Measurements from ENCODE around the gene CLTCL1. TPM values are rescaled to one million over a fixed set of nuclear protein-coding genes. Genes with fewer than 3 reads are reported as not detected.

The CLTCL1 gene
- total RNA-seq, 4 donors from 2014 or later: 4.8 to 8.9 (median 6.0) TPM

DNA sequence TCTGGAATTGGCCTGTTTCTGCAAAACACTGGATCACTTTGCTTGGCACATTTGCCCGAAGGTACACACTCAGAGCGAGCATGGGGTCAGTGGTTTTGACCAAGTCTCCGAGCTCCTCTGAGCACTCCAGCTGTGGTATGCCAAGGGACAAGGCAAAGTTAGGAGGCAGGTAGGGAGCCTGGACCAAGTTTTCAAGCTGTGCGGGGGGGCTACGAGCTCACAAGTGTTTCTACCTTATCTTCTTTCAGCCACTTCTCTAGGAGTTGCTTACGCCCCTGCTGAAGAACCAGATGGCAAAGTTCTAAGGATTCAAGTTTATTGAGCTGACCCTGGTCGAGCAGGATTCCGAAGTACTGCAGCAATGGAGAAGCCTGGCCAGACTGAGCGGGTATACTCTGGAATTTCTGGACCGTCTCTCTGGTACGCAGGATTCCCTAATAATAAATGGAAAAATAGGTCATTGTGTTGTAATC, 58.3 kb downstream of the CLTCL1 start:
- peaks cover 0 to 5% (median 0%) of the 10 kb centered on the region in 4 donors for H3K4me1 ChIP-seq
- TF ChIP-seq, protein P1, sequence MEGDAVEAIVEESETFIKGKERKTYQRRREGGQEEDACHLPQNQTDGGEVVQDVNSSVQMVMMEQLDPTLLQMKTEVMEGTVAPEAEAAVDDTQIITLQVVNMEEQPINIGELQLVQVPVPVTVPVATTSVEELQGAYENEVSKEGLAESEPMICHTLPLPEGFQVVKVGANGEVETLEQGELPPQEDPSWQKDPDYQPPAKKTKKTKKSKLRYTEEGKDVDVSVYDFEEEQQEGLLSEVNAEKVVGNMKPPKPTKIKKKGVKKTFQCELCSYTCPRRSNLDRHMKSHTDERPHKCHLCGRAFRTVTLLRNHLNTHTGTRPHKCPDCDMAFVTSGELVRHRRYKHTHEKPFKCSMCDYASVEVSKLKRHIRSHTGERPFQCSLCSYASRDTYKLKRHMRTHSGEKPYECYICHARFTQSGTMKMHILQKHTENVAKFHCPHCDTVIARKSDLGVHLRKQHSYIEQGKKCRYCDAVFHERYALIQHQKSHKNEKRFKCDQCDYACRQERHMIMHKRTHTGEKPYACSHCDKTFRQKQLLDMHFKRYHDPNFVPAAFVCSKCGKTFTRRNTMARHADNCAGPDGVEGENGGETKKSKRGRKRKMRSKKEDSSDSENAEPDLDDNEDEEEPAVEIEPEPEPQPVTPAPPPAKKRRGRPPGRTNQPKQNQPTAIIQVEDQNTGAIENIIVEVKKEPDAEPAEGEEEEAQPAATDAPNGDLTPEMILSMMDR (IDR thresholded peaks at IDR 0.05): no peak
- TF ChIP-seq EP300 (IDR thresholded peaks at IDR 0.05): no peak
- TF ChIP-seq POLR2A (IDR thresholded peaks at IDR 0.05; ENCODE audit: low read depth): no peak
- no peak for TF ChIP-seq POLR2AphosphoS5 (IDR thresholded peaks at IDR 0.05)
- H3K4me3 ChIP-seq: no peak overlapping the region
- intact Hi-C loops (cut with DNase I): no loop called here
- peaks cover 8 to 71% (median 26%) of the 10 kb centered on the region in 4 donors for H3K36me3 ChIP-seq
- H3K27ac ChIP-seq (replicated peaks in 1 of 4): no peak overlapping the region
- H3K9me3 ChIP-seq: no peaks in the 10 kb centered on the region
- WGBS: 93% methylated on average over 11 of the region's 11 CpGs
- H3K27me3 ChIP-seq: no peaks in the 10 kb centered on the region
- no peak for DNase-seq (ENCODE audit: extremely low spot score)

DNA sequence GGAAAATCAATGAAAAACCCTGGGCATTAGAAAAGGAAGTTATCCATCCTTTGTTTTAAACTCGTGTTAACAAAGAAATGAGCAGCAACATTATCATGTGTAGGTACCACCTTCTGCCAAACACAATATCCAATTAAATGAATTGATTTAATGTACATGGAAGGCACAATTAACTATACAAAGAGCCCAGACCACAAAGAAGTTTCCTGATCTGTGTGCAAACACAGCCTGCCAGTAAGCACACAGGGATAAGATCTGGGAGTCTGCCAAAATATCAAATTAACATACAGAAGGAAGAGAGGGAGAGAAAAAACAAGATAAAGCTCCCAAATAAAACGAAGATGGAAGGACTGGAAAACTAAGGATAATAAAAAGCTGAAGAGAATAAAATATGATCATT, 58.9 kb downstream of the CLTCL1 start:
- 62% methylated on average over 2 of the region's 2 CpGs for WGBS

DNA sequence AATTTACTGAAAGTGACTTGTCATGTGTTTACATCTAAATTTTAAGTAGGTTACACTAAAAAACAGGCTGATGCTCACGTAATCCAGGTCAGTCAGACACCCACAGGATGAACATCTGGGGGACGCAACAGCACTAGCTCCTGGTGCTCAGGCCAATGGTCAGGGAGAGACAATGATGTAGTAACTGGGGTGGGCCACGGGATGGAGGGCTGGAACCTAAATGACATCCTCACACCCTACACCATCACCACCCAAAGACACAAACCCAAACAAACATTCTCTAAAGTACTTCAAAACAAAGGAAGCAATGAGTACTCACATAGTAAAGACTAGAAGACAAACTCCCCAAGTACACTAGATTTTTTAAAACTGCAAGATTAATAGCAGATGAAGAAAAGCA, 59.5 kb downstream of the CLTCL1 start:
- no peak for DNase-seq (ENCODE audit: extremely low spot score)
- H3K36me3 ChIP-seq: peaks cover 8 to 75% (median 26%) of the 10 kb centered on the region in 4 donors
- intact Hi-C loops (cut with DNase I): no loop called here
- no peak overlapping the region for H3K27ac ChIP-seq (replicated peaks in 1 of 4)
- WGBS: 87% methylated on average over 3 of the region's 3 CpGs
- TF ChIP-seq, protein P1 (IDR thresholded peaks at IDR 0.05): no peak
- TF ChIP-seq POLR2A (IDR thresholded peaks at IDR 0.05; ENCODE audit: low read depth): no peak
- no peak for TF ChIP-seq EP300 (IDR thresholded peaks at IDR 0.05)
- TF ChIP-seq POLR2AphosphoS5 (IDR thresholded peaks at IDR 0.05): no peak
- H3K27me3 ChIP-seq: no peaks in the 10 kb centered on the region
- peaks cover 0 to 5% (median 0%) of the 10 kb centered on the region in 4 donors for H3K4me1 ChIP-seq
- no peak overlapping the region for H3K4me3 ChIP-seq
- H3K9me3 ChIP-seq: no peaks in the 10 kb centered on the region

More for the DNA sequence above, 58.9 kb downstream of the CLTCL1 start:
- Histone ChIP-seq H3K4me1 (peaks cover 0 to 5% (median 0%) of the 10 kb centered on the region in 4 donors), H3K4me3 (no peak overlapping the region), H3K27ac (replicated peaks in 1 of 4) (no peak overlapping the region), H3K9me3 (no peaks in the 10 kb centered on the region), H3K27me3 (no peaks in the 10 kb centered on the region), H3K36me3 (peaks cover 8 to 75% (median 26%) of the 10 kb centered on the region in 4 donors)
- intact Hi-C loops (cut with DNase I): no loop called here
- TF ChIP-seq POLR2AphosphoS5 (IDR thresholded peaks at IDR 0.05): no peak
- TF ChIP-seq, protein P1 (IDR thresholded peaks at IDR 0.05): no peak
- no peak for TF ChIP-seq EP300 (IDR thresholded peaks at IDR 0.05)
- no peak for TF ChIP-seq POLR2A (IDR thresholded peaks at IDR 0.05; ENCODE audit: low read depth)
- no peak for DNase-seq (ENCODE audit: extremely low spot score)

DNA sequence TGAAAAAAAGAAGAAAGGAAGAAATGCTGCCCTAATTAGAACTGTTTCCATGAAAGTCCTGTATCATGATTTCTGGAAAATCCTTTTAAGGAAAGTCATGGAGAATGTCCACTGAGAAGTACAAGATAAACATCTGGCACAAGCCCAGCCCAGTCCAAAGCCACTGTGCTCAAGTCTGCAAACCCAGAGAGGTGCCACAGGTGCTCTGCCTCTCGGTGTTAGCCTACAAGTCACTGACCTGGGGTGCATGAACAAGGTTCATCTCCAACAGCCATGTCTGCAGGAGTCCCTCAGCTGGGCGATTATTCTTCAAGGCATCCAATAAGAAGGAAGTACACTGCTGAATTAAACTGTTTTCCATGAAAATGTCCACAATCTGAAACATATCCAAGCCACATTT, 61.9 kb downstream of the CLTCL1 start:
- Histone ChIP-seq H3K36me3 (peaks cover 19 to 81% (median 42%) of the 10 kb centered on the region in 4 donors), H3K27ac (replicated peaks in 1 of 4) (no peak overlapping the region), H3K9me3 (no peaks in the 10 kb centered on the region), H3K4me3 (no peak overlapping the region), H3K4me1 (peaks cover 0 to 5% (median 0%) of the 10 kb centered on the region in 4 donors), H3K27me3 (no peaks in the 10 kb centered on the region)
- intact Hi-C loops (cut with DNase I): no loop called here
- 82% methylated on average over 2 of the region's 2 CpGs for WGBS
- DNase-seq (ENCODE audit: extremely low spot score): no peak
- TF ChIP-seq POLR2AphosphoS5 (IDR thresholded peaks at IDR 0.05): no peak
- TF ChIP-seq, protein P1 (IDR thresholded peaks at IDR 0.05): no peak
- TF ChIP-seq EP300 (IDR thresholded peaks at IDR 0.05): no peak
- TF ChIP-seq POLR2A (IDR thresholded peaks at IDR 0.05; ENCODE audit: low read depth): no peak

DNA sequence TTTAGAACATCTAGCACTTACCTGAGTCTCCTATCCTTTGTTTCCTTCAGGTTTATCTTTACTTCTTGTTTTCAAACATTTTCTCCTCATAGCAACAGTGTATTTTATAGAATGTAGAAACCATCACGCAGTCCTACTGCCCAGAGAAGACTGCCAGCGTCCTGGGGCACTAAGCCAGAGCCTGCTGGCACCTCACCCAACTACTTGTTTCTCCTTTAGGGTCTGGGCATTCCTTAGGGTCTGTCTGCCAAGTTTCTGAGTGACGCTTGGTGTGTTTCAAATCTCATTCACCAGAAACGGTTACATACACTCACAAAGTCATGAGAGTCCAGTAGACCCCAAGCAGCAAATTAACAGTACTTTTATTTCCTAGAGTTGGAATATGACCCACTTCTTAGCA, 63.3 kb downstream of the CLTCL1 start:
- Histone ChIP-seq H3K9me3 (no peaks in the 10 kb centered on the region), H3K27ac (replicated peaks in 1 of 4) (no peak overlapping the region), H3K4me1 (peaks cover 0 to 5% (median 0%) of the 10 kb centered on the region in 4 donors), H3K27me3 (no peaks in the 10 kb centered on the region), H3K36me3 (peaks cover 17 to 80% (median 39%) of the 10 kb centered on the region in 4 donors), H3K4me3 (no peak overlapping the region)
- TF ChIP-seq, protein P1 (IDR thresholded peaks at IDR 0.05): no peak
- WGBS: 60% methylated on average over 4 of the region's 4 CpGs
- DNase-seq (ENCODE audit: extremely low spot score): no peak
- intact Hi-C loops (cut with DNase I): no loop called here
